ENCODE data around the gene CNPY1. TPM values are rescaled to one million over a fixed set of nuclear protein-coding genes. Genes with fewer than 3 reads are reported as not detected.

CNPY1 gene
- total RNA-seq, 1 experiment from 2014 or later: not detected

DNA sequence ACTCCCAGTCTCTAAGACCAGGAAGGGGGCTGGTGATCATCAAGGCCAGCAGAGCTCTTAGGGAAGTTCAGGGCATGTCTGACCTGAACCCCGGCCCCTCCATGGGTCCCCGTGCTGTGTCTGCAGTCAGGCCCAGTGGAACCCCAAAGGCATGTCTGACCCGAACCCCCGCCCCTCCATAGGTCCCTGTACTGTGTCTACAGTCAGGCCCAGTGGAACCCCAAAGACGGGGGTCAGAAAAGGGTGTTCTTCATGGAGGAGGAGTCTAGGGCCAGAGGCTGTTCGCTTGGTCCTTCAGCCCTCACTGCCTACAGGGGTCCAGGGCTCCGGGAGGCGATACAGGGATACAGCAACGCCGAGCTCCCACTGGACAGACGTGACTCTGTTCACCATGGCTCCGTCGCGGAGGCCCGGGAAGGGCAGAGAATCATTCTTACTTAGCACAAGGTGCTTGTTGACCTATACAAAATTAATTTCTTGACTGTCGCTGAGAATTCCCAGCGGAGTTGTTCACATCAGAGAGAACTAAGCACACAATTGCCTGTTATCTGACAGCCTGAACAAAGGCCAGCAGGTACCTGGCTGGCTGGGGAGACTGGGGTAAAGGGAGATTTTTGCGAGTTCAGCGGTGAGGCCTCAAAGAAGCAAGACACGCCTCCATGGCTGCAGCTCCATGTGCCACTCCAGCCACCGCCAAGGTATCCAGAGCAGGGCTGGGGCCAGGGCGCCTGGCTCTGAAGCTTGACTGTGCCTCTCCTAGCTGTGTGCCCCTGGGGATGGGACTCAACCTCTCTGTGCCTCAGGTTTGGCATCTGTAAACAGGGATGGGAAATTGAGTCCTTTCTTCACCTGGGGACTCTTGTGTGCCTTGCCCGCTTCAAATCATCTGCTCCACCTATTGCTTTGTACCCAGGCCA, 61.6 kb downstream of the CNPY1 start:
- no peaks in the 10 kb centered on the region for H4K20me1 ChIP-seq (ENCODE audit: control insufficient read depth, insufficient read depth, insufficient read length)
- peaks cover 98% of the 10 kb centered on the region for H3K27me3 Mint-ChIP-seq (ENCODE audit: low read depth)
- no peaks in the 10 kb centered on the region for H3K4me1 ChIP-seq (ENCODE audit: insufficient read depth, low read length)
- H4K5ac ChIP-seq (ENCODE audit: insufficient read length, low read depth, low read length): no peak overlapping the region
- no peak overlapping the region for H4K8ac ChIP-seq (replicated peaks; ENCODE audit: insufficient read length, low read depth, low read length)
- H4K91ac ChIP-seq (ENCODE audit: insufficient read length, low read depth, low read length): no peak overlapping the region
- no peak overlapping the region for H3K23ac ChIP-seq (ENCODE audit: insufficient read length, low read depth, low read length)
- no peak overlapping the region for H2BK12ac ChIP-seq (ENCODE audit: insufficient read length, low read depth, low read length)
- H3K27ac ChIP-seq (ENCODE audit: insufficient read length, low read depth, low read length): no peak overlapping the region
- no peak overlapping the region for H2AK5ac ChIP-seq (ENCODE audit: insufficient read length, low read length)
- H3K79me1 ChIP-seq (ENCODE audit: insufficient read depth, low read depth, low read length, poor library complexity, severe bottlenecking): no peaks in the 10 kb centered on the region
- H3K18ac ChIP-seq (ENCODE audit: insufficient read length, low read depth, low read length): no peak overlapping the region
- H2BK5ac ChIP-seq (ENCODE audit: insufficient read length, low read length): no peak overlapping the region
- no peaks in the 10 kb centered on the region for H3K9me3 ChIP-seq (ENCODE audit: control insufficient read depth, low read depth, low read length)
- H3K23me2 ChIP-seq (ENCODE audit: insufficient read length, low read depth, low read length, poor library complexity, severe bottlenecking): no peaks in the 10 kb centered on the region
- peaks cover 0 to 3% (median 0%) of the 10 kb centered on the region in 3 experiments; a peak in 4 of 7 replicates for H3K36me3 Mint-ChIP-seq (ENCODE audit: insufficient read depth in 1 of 3, low read depth in 3 of 3)
- peaks cover 3% of the 10 kb centered on the region; the same call in 1 of the 2 replicates for H3K27me3 ChIP-seq (ENCODE audit: insufficient read depth, low read length)
- TF ChIP-seq, protein P1, sequence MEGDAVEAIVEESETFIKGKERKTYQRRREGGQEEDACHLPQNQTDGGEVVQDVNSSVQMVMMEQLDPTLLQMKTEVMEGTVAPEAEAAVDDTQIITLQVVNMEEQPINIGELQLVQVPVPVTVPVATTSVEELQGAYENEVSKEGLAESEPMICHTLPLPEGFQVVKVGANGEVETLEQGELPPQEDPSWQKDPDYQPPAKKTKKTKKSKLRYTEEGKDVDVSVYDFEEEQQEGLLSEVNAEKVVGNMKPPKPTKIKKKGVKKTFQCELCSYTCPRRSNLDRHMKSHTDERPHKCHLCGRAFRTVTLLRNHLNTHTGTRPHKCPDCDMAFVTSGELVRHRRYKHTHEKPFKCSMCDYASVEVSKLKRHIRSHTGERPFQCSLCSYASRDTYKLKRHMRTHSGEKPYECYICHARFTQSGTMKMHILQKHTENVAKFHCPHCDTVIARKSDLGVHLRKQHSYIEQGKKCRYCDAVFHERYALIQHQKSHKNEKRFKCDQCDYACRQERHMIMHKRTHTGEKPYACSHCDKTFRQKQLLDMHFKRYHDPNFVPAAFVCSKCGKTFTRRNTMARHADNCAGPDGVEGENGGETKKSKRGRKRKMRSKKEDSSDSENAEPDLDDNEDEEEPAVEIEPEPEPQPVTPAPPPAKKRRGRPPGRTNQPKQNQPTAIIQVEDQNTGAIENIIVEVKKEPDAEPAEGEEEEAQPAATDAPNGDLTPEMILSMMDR (conservative IDR thresholded peaks at IDR 0.05): no peak
- no peak overlapping the region for H3K27ac Mint-ChIP-seq
- no peak overlapping the region for H3K4me3 Mint-ChIP-seq
- no peak overlapping the region for H3T11ph ChIP-seq (ENCODE audit: low read length)
- no peak overlapping the region for H2BK20ac ChIP-seq (ENCODE audit: low read depth, low read length, poor library complexity, severe bottlenecking)
- no peaks in the 10 kb centered on the region for H3K79me2 ChIP-seq (ENCODE audit: insufficient read depth, low read length)
- no peak for DNase-seq
- WGBS (ENCODE audit: extremely low coverage, insufficient read length, low lambda C conversion rate): no CpG with 5 or more reads among the region's 23 CpGs
- H3K4me1 Mint-ChIP-seq: peaks cover 18 to 24% of the 10 kb centered on the region in 2 experiments
- H2BK15ac ChIP-seq (ENCODE audit: low read depth, low read length): no peak overlapping the region
- H3K56ac ChIP-seq (ENCODE audit: insufficient read length, low read depth, low read length): no peak overlapping the region
- no peak overlapping the region for H3K14ac ChIP-seq (ENCODE audit: insufficient read depth, low read length)
- H3K4ac ChIP-seq (ENCODE audit: low read depth, low read length): no peak overlapping the region
- H3K4me2 ChIP-seq (ENCODE audit: insufficient read depth, insufficient read length, low read length): no peak overlapping the region
- H2BK120ac ChIP-seq (ENCODE audit: low read depth, low read length, poor library complexity, severe bottlenecking): no peak overlapping the region
- no peak overlapping the region for H3K9ac ChIP-seq (ENCODE audit: extremely low read depth, insufficient read length, low read length)
- no peak overlapping the region for H2AFZ ChIP-seq (ENCODE audit: low read length)
- H3K9me3 Mint-ChIP-seq: peaks cover 0 to 7% of the 10 kb centered on the region in 2 experiments; a peak in 3 of 5 replicates

All from H9 (cell line).